H1 (cell line): Measurements from ENCODE around the gene KRT6C. TPM values are rescaled to one million over a fixed set of nuclear protein-coding genes. Genes with fewer than 3 reads are reported as not detected.

ENCODE experiments used
- BACH1 ChIP-seq: IDR thresholded peaks from 2 replicates; pipeline ENCODE4 v1.6.1; 2012; ENCODE audit warnings: low read length, improper control_type of control experiment
- CBX5 ChIP-seq: fragments of 300-800, 300-1000 bp; sonication (generic); IDR thresholded peaks from 2 replicates; pipeline ENCODE4 v1.7.1; 2016; ENCODE audit warnings: antibody characterized with exemption, low read length, low read depth
- polyA plus RNA-seq, 7 experiments: library from polyadenylated mRNA; depleted of rRNA in 3 of 7; stranded (reverse) in 5 of 7; unstranded in 2 of 7; fragments of >200 nt in 5 of 7; fragments of 200-250 nt in 2 of 7; gene quantifications; 1 replicate in 5 of 7; 2 replicates in 1 of 7; 4 replicates in 1 of 7; pipeline versions ENCODE4 v1.2.1 to v1.2.3, GENCODE V29; 2011 to 2013; ENCODE audit warnings: missing spikeins in 2 of 7, mixed read lengths in 2 of 7
- total RNA-seq: library from RNA; stranded (reverse); fragmentation: NEBNext Ultra II Directional; extraction: Animal tissue kit (Norgen Biotek cat#: 25700); gene quantifications from 2 replicates; pipeline ENCODE4 v1.2.1, GENCODE V29; 2021
- TF ChIP-seq, protein P1 (sequence below): IDR thresholded peaks from 2 replicates; pipeline ENCODE4 v1.6.1; 2011; ENCODE audit warnings: low read length, improper control_type of control experiment

Gene KRT6C
- total and polyA plus RNA-seq, 2 of the 8 experiments (the other 6 are each of a cell fraction or from before 2014, with no cell fraction given) = not detected

DNA sequence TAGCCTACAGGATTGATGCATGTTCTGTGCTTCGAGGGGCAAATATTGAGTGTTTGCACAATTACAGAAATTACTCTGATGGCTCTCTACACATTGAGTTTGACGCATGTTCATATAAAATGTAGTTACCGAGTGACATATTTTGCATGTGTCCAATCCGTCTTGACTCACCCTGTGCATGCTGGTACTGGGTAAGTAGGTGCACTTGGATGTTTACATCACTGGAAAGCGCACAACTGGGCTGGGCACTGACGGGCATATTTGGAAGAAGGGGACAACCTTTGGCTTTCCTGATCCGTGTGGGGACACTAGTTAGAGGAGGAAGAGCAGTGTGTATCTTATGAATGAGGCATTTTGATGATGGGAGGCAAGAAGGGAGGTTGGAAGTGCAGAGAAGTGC is 24.4 kb upstream of the KRT6C start (continued):
- TF ChIP-seq, protein P1, sequence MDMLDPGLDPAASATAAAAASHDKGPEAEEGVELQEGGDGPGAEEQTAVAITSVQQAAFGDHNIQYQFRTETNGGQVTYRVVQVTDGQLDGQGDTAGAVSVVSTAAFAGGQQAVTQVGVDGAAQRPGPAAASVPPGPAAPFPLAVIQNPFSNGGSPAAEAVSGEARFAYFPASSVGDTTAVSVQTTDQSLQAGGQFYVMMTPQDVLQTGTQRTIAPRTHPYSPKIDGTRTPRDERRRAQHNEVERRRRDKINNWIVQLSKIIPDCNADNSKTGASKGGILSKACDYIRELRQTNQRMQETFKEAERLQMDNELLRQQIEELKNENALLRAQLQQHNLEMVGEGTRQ = no peak
- TF ChIP-seq CBX5 (no peak), BACH1 (no peak)
